ENCODE measurements around the gene ROMO1. TPM values are rescaled to one million over a fixed set of nuclear protein-coding genes. Genes with fewer than 3 reads are reported as not detected.

Gene ROMO1
- total RNA-seq, 1 donor: 124 TPM

GRCh38 chr20:35665949-35666288 is 33.3 kb upstream of the ROMO1 start:
- no peaks in the 10 kb centered on the region for H3K9me3 ChIP-seq (ENCODE audit: low read depth, low read length)
- H3K27ac ChIP-seq (ENCODE audit: low read depth, low read length): no peak overlapping the region
- no peak for TF ChIP-seq CTCF (IDR thresholded peaks at IDR 0.05; ENCODE audit: extremely low read depth, low read depth, low read length)
- H4K20me1 ChIP-seq (ENCODE audit: insufficient read depth, low read length): peaks cover 34% of the 10 kb centered on the region
- no peak overlapping the region for H3K4me3 ChIP-seq (ENCODE audit: insufficient read depth, low read length)
- peaks cover 42% of the 10 kb centered on the region for H3K79me2 ChIP-seq (ENCODE audit: insufficient read depth, low read length)
- H2AFZ ChIP-seq (ENCODE audit: low read length): no peak overlapping the region
- H3K36me3 ChIP-seq (ENCODE audit: insufficient read depth, low read length): peaks cover 25% of the 10 kb centered on the region
- H3K27me3 ChIP-seq (ENCODE audit: insufficient read depth, low read length): no peaks in the 10 kb centered on the region
- no peak overlapping the region for H3K4me2 ChIP-seq (ENCODE audit: insufficient read depth, low read length)
- H3K4me1 ChIP-seq (ENCODE audit: insufficient read depth, low read length): peaks cover 28% of the 10 kb centered on the region
- DNase-seq (ENCODE audit: insufficient read length, low spot score, missing footprints): no peak

DNA sequence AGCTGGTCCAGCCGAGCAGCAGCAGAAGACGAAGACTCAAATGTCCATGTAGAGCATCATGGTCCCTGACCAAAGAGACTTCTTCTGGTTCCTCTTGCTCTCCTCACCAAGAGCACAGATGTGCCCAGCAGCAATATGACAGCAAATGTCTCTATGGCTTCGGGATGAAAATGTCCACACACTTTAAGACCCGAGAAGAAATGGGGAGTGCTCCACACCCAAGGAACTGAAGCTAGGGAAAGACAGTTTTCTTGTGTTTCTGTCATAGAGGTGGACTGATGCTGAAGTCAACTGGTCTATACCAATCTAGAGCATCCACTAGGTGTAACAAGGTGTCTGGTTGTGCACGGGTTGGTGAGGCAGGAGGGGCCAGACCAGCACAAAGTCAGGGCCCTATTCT is 30.0 kb upstream of the ROMO1 start:
- no peak overlapping the region for H3K27ac ChIP-seq (ENCODE audit: low read depth, low read length)
- H3K4me2 ChIP-seq (ENCODE audit: insufficient read depth, low read length): no peak overlapping the region
- no peaks in the 10 kb centered on the region for H3K27me3 ChIP-seq (ENCODE audit: insufficient read depth, low read length)
- peaks cover 1% of the 10 kb centered on the region for H4K20me1 ChIP-seq (ENCODE audit: insufficient read depth, low read length)
- no peak overlapping the region for H3K4me3 ChIP-seq (ENCODE audit: insufficient read depth, low read length)
- H3K4me1 ChIP-seq (ENCODE audit: insufficient read depth, low read length): no peaks in the 10 kb centered on the region
- H3K9me3 ChIP-seq (ENCODE audit: low read depth, low read length): no peaks in the 10 kb centered on the region
- peaks cover 42% of the 10 kb centered on the region for H3K36me3 ChIP-seq (ENCODE audit: insufficient read depth, low read length)
- no peak for DNase-seq (ENCODE audit: insufficient read length, low spot score, missing footprints)
- no peak overlapping the region for H2AFZ ChIP-seq (ENCODE audit: low read length)
- H3K79me2 ChIP-seq (ENCODE audit: insufficient read depth, low read length): peaks cover 9% of the 10 kb centered on the region
- TF ChIP-seq CTCF (IDR thresholded peaks at IDR 0.05; ENCODE audit: extremely low read depth, low read depth, low read length): no peak

DNA sequence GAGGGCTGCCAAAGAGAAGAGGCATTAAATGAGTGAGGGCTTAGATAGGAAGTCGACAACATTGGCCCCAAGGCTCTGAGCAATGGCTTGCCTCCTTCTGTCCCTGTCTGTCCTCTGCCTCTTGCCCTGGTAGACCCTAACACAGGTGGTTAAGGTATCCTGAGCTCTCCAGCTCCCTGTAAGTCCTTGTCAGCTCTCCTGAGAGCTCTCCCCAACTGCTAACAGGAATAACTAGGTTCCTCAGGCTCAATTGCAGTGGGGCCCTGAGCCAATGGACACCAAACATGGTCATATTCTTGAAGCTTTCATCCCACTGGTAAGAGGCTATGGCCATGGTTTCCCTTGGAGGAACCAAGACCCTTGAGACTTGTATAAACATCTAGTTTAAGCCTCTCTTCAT is 29.5 kb upstream of the ROMO1 start:
- Histone ChIP-seq H4K20me1 (ENCODE audit: insufficient read depth, low read length) (no peaks in the 10 kb centered on the region), H3K27ac (ENCODE audit: low read depth, low read length) (no peak overlapping the region), H3K4me1 (ENCODE audit: insufficient read depth, low read length) (no peaks in the 10 kb centered on the region), H3K27me3 (ENCODE audit: insufficient read depth, low read length) (no peaks in the 10 kb centered on the region), H3K4me3 (ENCODE audit: insufficient read depth, low read length) (no peak overlapping the region), H3K9me3 (ENCODE audit: low read depth, low read length) (no peaks in the 10 kb centered on the region), H3K36me3 (ENCODE audit: insufficient read depth, low read length) (peaks cover 42% of the 10 kb centered on the region), H3K79me2 (ENCODE audit: insufficient read depth, low read length) (peaks cover 4% of the 10 kb centered on the region), H2AFZ (ENCODE audit: low read length) (no peak overlapping the region), H3K4me2 (ENCODE audit: insufficient read depth, low read length) (no peak overlapping the region)
- TF ChIP-seq CTCF (IDR thresholded peaks at IDR 0.05; ENCODE audit: extremely low read depth, low read depth, low read length): no peak
- DNase-seq (ENCODE audit: insufficient read length, low spot score, missing footprints): no peak

GRCh38 chr20:35673884-35674283 is 25.3 kb upstream of the ROMO1 start:
- peak; percentile 15 for DNase-seq (ENCODE audit: insufficient read length, low spot score, missing footprints)
- no peaks in the 10 kb centered on the region for H4K20me1 ChIP-seq (ENCODE audit: insufficient read depth, low read length)
- peaks cover 42% of the 10 kb centered on the region for H3K36me3 ChIP-seq (ENCODE audit: insufficient read depth, low read length)
- no peaks in the 10 kb centered on the region for H3K4me1 ChIP-seq (ENCODE audit: insufficient read depth, low read length)
- H2AFZ ChIP-seq (ENCODE audit: low read length): no peak overlapping the region
- no peak overlapping the region for H3K4me2 ChIP-seq (ENCODE audit: insufficient read depth, low read length)
- H3K9me3 ChIP-seq (ENCODE audit: low read depth, low read length): no peaks in the 10 kb centered on the region
- no peaks in the 10 kb centered on the region for H3K27me3 ChIP-seq (ENCODE audit: insufficient read depth, low read length)
- H3K4me3 ChIP-seq (ENCODE audit: insufficient read depth, low read length): no peak overlapping the region
- TF ChIP-seq CTCF (IDR thresholded peaks at IDR 0.05; ENCODE audit: extremely low read depth, low read depth, low read length): no peak
- no peaks in the 10 kb centered on the region for H3K79me2 ChIP-seq (ENCODE audit: insufficient read depth, low read length)
- no peak overlapping the region for H3K27ac ChIP-seq (ENCODE audit: low read depth, low read length)

All from osteoblast (primary cell).